Activated CD4-positive, CD25-positive, alpha-beta regulatory T cell treated with anti-CD3 and anti-CD28 coated beads, Interleukin-2, amount 50 U/mL, for 16 hours (primary cell): Measurements from ENCODE around the gene RFX5.
"Not testable (repeated sequence)": the region's sequence is repeated elsewhere in the genome, so short reads cannot be mapped to it uniquely, and the experiment has no call there.

Experiments
- DNase-seq: peaks from one replicate; pipeline ENCODE4 v3.0.0-alpha.2; 2020; ENCODE audit warnings: low read depth, low spot score

RFX5 gene

GRCh38 chr1:151362308-151363155 lies 15.5 kb upstream of the RFX5 start:
- DNase-seq, result no peak

GRCh38 chr1:151361883-151362282 lies 14.8 kb upstream of the RFX5 start:
- no peak for DNase-seq

- DNase-seq, result no peak
These were observed 9.6 kb upstream of the RFX5 start for GRCh38 chr1:151356696-151357095.

GRCh38 chr1:151352021-151352718 lies 5.1 kb upstream of the RFX5 start:
- no peak for DNase-seq

GRCh38 chr1:151350323-151350722 lies 3.3 kb upstream of the RFX5 start:
- DNase-seq, result not testable (repeated sequence)

- no peak for DNase-seq
These were observed 633 bp upstream of the RFX5 start for GRCh38 chr1:151347523-151348246.

GRCh38 chr1:151346082-151346768 lies 827 bp downstream of the RFX5 start:
- no peak for DNase-seq

GRCh38 chr1:151344291-151344690 lies 2.8 kb downstream of the RFX5 start:
- no peak for DNase-seq

GRCh38 chr1:151343587-151343986 lies 3.5 kb downstream of the RFX5 start:
- DNase-seq, result no peak

GRCh38 chr1:151342569-151342968 lies 4.5 kb downstream of the RFX5 start:
- DNase-seq, result no peak

- DNase-seq, result no peak
These were observed 5.0 kb downstream of the RFX5 start for GRCh38 chr1:151342021-151342420.

- DNase-seq, result peak; percentile 30
These were observed 5.9 kb downstream of the RFX5 start for GRCh38 chr1:151340870-151341754.

- DNase-seq, result no peak
These were observed 10.5 kb downstream of the RFX5 start for GRCh38 chr1:151336556-151336955.

- no peak for DNase-seq
These were observed 12.2 kb downstream of the RFX5 start for GRCh38 chr1:151334822-151335221.

- no peak for DNase-seq
These were observed 19.0 kb downstream of the RFX5 start for GRCh38 chr1:151327903-151328674.

GRCh38 chr1:151327223-151327902 lies 19.7 kb downstream of the RFX5 start, which contains the start of gene PI4KB:
PI4KB (minus strand) TSS chr1:151327416; CDS start chr1:151316481, 10,935 bp downstream.
- peak; percentile 79 for DNase-seq

GRCh38 chr1:151326619-151327222 lies 20.3 kb downstream of the RFX5 start:
- DNase-seq, result no peak

- no peak for DNase-seq
These were observed 21.2 kb downstream of the RFX5 start for GRCh38 chr1:151325646-151326429.
